HepG2 (cell line): ENCODE data around the gene NEURL1. TPM values are rescaled to one million over a fixed set of nuclear protein-coding genes. Genes with fewer than 3 reads are reported as not detected.

Source experiments
- ATAC-seq: fragments of 200-7000 bp; cut with Tn5 transposase; 3 replicates; pipeline ENCODE4 v1.9.1; 2020; ENCODE audit warnings: mild to moderate bottlenecking, moderate library complexity
- BruUV-seq: library from RNA; stranded (reverse); fragments of 400-500 nt; replicated peaks from 2 replicates; lab custom pipeline; 2021; lab: Mats Ljungman, UMichigan
- CTCF ChIA-PET: fragments of 300-600 bp; formaldehyde crosslinking; extraction: SDS; loops from one replicate; lab custom pipeline; 2021; ENCODE audit warnings: low total read pairs, inconsistent platforms, low intra/inter-chr PET ratio; lab: Yijun Ruan, JAX
- POLR2A ChIA-PET: fragments of 350-600 bp; sonication (Branson Sonifier 250); formaldehyde crosslinking; loops from one replicate; lab custom pipeline; 2020; ENCODE audit warnings: antibody characterized with exemption, inconsistent platforms; lab: Yijun Ruan, JAX
- DNase-seq: peaks from one replicate; pipeline ENCODE4 v3.0.0-alpha.2; 2015; ENCODE audit warnings: low spot score
- FAIRE-seq: peaks from 3 replicates; lab custom pipeline; 2011; peaks lifted over from hg19 to GRCh38; lab: Jason Lieb, UNC
- H2AFZ ChIP-seq: one replicate; pipeline ENCODE4 v1.6.1; 2011; ENCODE audit warnings: low read length, inconsistent platforms
- H3K27ac ChIP-seq: fragments of 300-600 bp; 3 replicates; pipeline ENCODE4 v1.8.0; 2011; ENCODE audit warnings: mixed run types, mild to moderate bottlenecking, mixed read lengths, low read length, inconsistent platforms; ENCODE audit not compliant: insufficient read depth; ENCODE audit errors: extremely low read length
- H3K27me3 ChIP-seq, 2 experiments: fragments of 200-600 bp in 1 of 2; 2 replicates in 1 of 2; 3 replicates in 1 of 2; pipeline versions ENCODE4 v1.6.0 to v1.8.0; 2011; ENCODE audit warnings: low read length in 2 of 2, mild to moderate bottlenecking in 2 of 2, moderate library complexity in 2 of 2, inconsistent platforms in 1 of 2; ENCODE audit not compliant: insufficient read depth in 2 of 2, control insufficient read depth in 1 of 2
- H3K36me3 ChIP-seq, 2 experiments: fragments of 200-600 bp in 1 of 2; replicated peaks in 1 of 2; 2 replicates in 1 of 2; 3 replicates in 1 of 2; pipeline versions ENCODE4 v1.5.1 to v1.8.0; 2011; ENCODE audit warnings: low read length in 2 of 2, inconsistent platforms in 1 of 2; ENCODE audit not compliant: insufficient read depth in 2 of 2, control insufficient read depth in 1 of 2
- H3K4me1 ChIP-seq: 2 replicates; pipeline ENCODE4 v1.5.1; 2012; ENCODE audit warnings: low read length, inconsistent platforms; ENCODE audit not compliant: insufficient read depth
- H3K4me2 ChIP-seq: 2 replicates; pipeline ENCODE4 v1.6.0; 2011; ENCODE audit warnings: low read depth, low read length, inconsistent platforms
- H3K4me3 ChIP-seq, 3 experiments: fragments of 200-600 bp in 1 of 3; sonication (generic), shearing (Covaris generic) in 1 of 3; replicated peaks in 1 of 3; 2 replicates each; pipeline ENCODE4 v1.5.1; 2011 to 2016; ENCODE audit warnings: low read length in 3 of 3, inconsistent platforms in 2 of 3, low read depth in 2 of 3, mild to moderate bottlenecking in 2 of 3, control low read depth in 1 of 3, mixed read lengths in 1 of 3; ENCODE audit not compliant: insufficient read depth in 1 of 3
- H3K79me2 ChIP-seq: one replicate; pipeline ENCODE4 v1.6.1; 2011; ENCODE audit warnings: low read length, inconsistent platforms; ENCODE audit not compliant: insufficient read depth
- H3K9ac ChIP-seq: 2 replicates; pipeline ENCODE4 v1.6.0; 2011; ENCODE audit warnings: mild to moderate bottlenecking, low read depth, low read length, inconsistent platforms; ENCODE audit not compliant: insufficient read depth
- H3K9me3 ChIP-seq: 2 replicates; pipeline ENCODE4 v1.5.1; 2012; ENCODE audit warnings: mild to moderate bottlenecking, low read length
- H4K20me1 ChIP-seq: 2 replicates; pipeline ENCODE4 v1.6.0; 2011; ENCODE audit warnings: inconsistent platforms, mild to moderate bottlenecking, low read length, moderate library complexity; ENCODE audit not compliant: insufficient read depth
- KDM1A ChIP-seq: IDR thresholded peaks from 2 replicates; pipeline ENCODE4 v1.6.1; 2016; ENCODE audit warnings: missing compliant biosample characterization
- RORA ChIP-seq: sonication (generic); formaldehyde crosslinking; IDR thresholded peaks from 2 replicates; pipeline ENCODE4 v1.5.0; 2020; ENCODE audit warnings: mild to moderate bottlenecking, missing genetic modification reagents, moderate library complexity
- SCMH1 ChIP-seq: sonication (generic); formaldehyde crosslinking; IDR thresholded peaks from 2 replicates; pipeline ENCODE4 v1.9.0; 2021; ENCODE audit warnings: missing genetic modification reagents, mild to moderate bottlenecking, borderline replicate concordance
- SETDB1 ChIP-seq: sonication (generic); formaldehyde crosslinking; IDR thresholded peaks from 2 replicates; pipeline ENCODE4 v1.5.1; 2020; ENCODE audit warnings: missing genetic modification reagents, mild to moderate bottlenecking, borderline replicate concordance
- SYNCRIP ChIP-seq: fragments of 200-400 bp; formaldehyde crosslinking; IDR thresholded peaks from 2 replicates; pipeline ENCODE4 v1.6.1; 2018; ENCODE audit warnings: mild to moderate bottlenecking, low read depth, low read length; ENCODE audit not compliant: insufficient read depth
- ZNF441 ChIP-seq: sonication (generic); formaldehyde crosslinking; IDR thresholded peaks from 2 replicates; pipeline ENCODE4 v1.7.0; 2021; ENCODE audit warnings: missing genetic modification reagents, borderline replicate concordance
- ZNF572 ChIP-seq: sonication (generic); formaldehyde crosslinking; IDR thresholded peaks from 2 replicates; pipeline ENCODE4 v1.5.1; 2020; ENCODE audit warnings: mild to moderate bottlenecking, missing genetic modification reagents
- WGBS: methylation state at CpG from one replicate; pipeline ENCODE4 v1.1.6; 2017; ENCODE audit warnings: low lambda C conversion rate; 5-methylcytosine and 5-hydroxymethylcytosine counted together
- in situ Hi-C: cut with HindIII; loops from 2 replicates; pipeline ENCODE4 v1.10.0; 2017; ENCODE audit warnings: low pct_unique_long_range_greater_than_20kb; ENCODE audit not compliant: extremely low pct_ligation_motif_present
- intact Hi-C: fragments of 100-400 bp; cut with micrococcal nuclease; formaldehyde crosslinking; loops from one replicate; pipeline ENCODE4 v1.10.0; 2022; ENCODE audit not compliant: unreplicated experiment
- polyA plus RNA-seq, 8 experiments: library from polyadenylated mRNA; depleted of rRNA in 3 of 8; stranded (reverse) in 7 of 8; unstranded in 1 of 8; fragments of >200 nt; fragmentation: Illumina TruSeq in 4 of 8; extraction: Trizol in 4 of 8; gene quantifications; 2 replicates each; pipeline versions ENCODE4 v1.2.1 to v1.2.3, GENCODE V29; 2011 to 2016; ENCODE audit warnings: low read depth in 4 of 8, missing spikeins in 1 of 8, mixed read lengths in 1 of 8; ENCODE audit not compliant: insufficient read depth in 1 of 8
- total RNA-seq, 5 experiments: library from RNA; depleted of rRNA; stranded (reverse); fragments of >200 nt; fragmentation: Illumina TruSeq; extraction: Trizol; gene quantifications; 2 replicates each; pipeline ENCODE4 v1.2.3, GENCODE V29; 2016; ENCODE audit warnings: low read depth in 1 of 5
- TF ChIP-seq, protein P1 (sequence below): sonication (generic); formaldehyde crosslinking; IDR thresholded peaks from 2 replicates; pipeline ENCODE4 v1.4.0; 2020; ENCODE audit warnings: missing genetic modification reagents

The NEURL1 gene
- total and polyA plus RNA-seq, 2 of the 13 experiments (the other 11 are each of a cell fraction or from before 2014, with no cell fraction given), result not detected

DNA sequence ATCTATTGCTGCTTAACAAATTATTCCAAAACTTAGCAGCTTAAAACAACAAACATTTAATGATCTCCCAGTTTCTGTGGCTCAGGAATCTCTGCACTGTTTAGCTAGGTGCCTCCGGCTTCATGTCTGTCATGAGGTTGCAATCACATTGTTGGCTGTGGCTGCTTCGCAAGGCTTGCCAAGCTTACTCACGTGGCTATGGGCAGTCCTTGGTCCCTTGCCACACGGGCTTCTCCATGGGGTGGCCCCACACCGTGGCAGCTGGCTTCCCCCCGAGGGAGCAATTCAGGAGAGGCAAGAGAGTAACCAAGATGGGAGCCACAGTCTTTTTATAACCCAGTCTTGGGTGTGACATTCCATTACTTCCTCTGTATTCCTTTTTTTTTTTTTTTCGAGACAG, 67.4 kb downstream of the NEURL1 start:
- BruUV-seq, result no TSS peak
- CTCF ChIA-PET, result no interaction called here

DNA sequence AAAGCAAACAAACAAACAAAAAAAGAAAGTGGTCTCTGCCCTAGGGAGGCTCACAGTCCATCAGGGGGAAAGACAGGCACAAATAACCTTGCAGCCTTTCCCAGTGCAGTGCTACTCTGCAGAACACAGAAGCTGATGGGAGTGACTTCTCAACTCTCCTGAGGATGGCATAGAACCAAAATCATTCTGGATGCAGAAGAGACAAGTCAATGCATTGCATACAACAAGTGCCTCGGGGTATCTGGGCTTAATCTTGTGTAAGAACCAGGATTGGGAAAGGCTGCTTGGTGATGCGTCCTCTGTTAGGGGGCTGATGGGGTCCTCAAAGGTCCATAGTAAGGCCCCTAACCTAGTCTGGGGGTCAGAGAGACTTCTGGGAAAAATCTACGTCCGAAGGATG, 68.9 kb downstream of the NEURL1 start:
- no peaks in the 10 kb centered on the region for H3K36me3 ChIP-seq
- ChIA-PET POLR2A (no interaction called here), CTCF (no interaction called here)
- peaks cover 10% of the 10 kb centered on the region; the same call in 1 of the 2 replicates for H3K4me1 ChIP-seq
- peaks cover 7 to 40% of the 10 kb centered on the region in 2 experiments; a peak in 4 of 5 replicates for H3K27me3 ChIP-seq
- FAIRE-seq (no peak), ATAC-seq (no peak), DNase-seq (no peak)
- BruUV-seq, result no TSS peak
- 7% methylated on average over 4 of the region's 4 CpGs for WGBS
- H2AFZ ChIP-seq, result no peak overlapping the region
- H3K9ac ChIP-seq, result no peak overlapping the region
- H3K79me2 ChIP-seq, result no peaks in the 10 kb centered on the region
- in situ Hi-C loops (no loop called here), intact Hi-C loops (no loop called here)
- no peak overlapping the region for H3K27ac ChIP-seq
- TF ChIP-seq, protein P1, sequence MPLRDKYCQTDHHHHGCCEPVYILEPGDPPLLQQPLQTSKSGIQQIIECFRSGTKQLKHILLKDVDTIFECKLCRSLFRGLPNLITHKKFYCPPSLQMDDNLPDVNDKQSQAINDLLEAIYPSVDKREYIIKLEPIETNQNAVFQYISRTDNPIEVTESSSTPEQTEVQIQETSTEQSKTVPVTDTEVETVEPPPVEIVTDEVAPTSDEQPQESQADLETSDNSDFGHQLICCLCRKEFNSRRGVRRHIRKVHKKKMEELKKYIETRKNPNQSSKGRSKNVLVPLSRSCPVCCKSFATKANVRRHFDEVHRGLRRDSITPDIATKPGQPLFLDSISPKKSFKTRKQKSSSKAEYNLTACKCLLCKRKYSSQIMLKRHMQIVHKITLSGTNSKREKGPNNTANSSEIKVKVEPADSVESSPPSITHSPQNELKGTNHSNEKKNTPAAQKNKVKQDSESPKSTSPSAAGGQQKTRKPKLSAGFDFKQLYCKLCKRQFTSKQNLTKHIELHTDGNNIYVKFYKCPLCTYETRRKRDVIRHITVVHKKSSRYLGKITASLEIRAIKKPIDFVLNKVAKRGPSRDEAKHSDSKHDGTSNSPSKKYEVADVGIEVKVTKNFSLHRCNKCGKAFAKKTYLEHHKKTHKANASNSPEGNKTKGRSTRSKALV, result no peak
- peak; percentile 74; the same call in 1 of the 2 replicates for TF ChIP-seq ZNF441
- H3K4me3 ChIP-seq, result no peak overlapping the region
- no peaks in the 10 kb centered on the region for H3K9me3 ChIP-seq
- H4K20me1 ChIP-seq, result no peaks in the 10 kb centered on the region
- no peak overlapping the region for H3K4me2 ChIP-seq

More for the DNA sequence above, 67.4 kb downstream of the NEURL1 start:
- WGBS, result 41% methylated on average over 6 of the region's 7 CpGs
- H3K9me3 ChIP-seq, result no peaks in the 10 kb centered on the region
- no peak overlapping the region for H3K4me2 ChIP-seq
- H3K27me3 ChIP-seq, result peaks cover 11 to 47% of the 10 kb centered on the region in 2 experiments
- POLR2A ChIA-PET, result no interaction called here
- H2AFZ ChIP-seq, result no peak overlapping the region
- no peaks in the 10 kb centered on the region for H3K79me2 ChIP-seq
- no peak for ATAC-seq
- H4K20me1 ChIP-seq, result no peaks in the 10 kb centered on the region
- no peak overlapping the region for H3K27ac ChIP-seq
- no peak for TF ChIP-seq SCMH1
- no peak for TF ChIP-seq ZNF572 (CRISPR knock-in tag)
- TF ChIP-seq SETDB1, result no peak
- no peak for TF ChIP-seq KDM1A (CRISPR knock-in tag)
- no peak for TF ChIP-seq RORA
- TF ChIP-seq SYNCRIP, result no peak
- TF ChIP-seq, all 625 proteins: peak for 0
- Histone ChIP-seq H3K9ac (no peak overlapping the region), H3K4me3 (no peak overlapping the region), H3K36me3 (no peaks in the 10 kb centered on the region), H3K4me1 (peaks cover 14% of the 10 kb centered on the region; the same call in 1 of the 2 replicates)
- DNase-seq (no peak), FAIRE-seq (no peak)
- intact Hi-C loops, result no loop called here
- in situ Hi-C loops, result no loop called here
